HepG2 (cell line): ENCODE data around the gene VSX1. TPM values are rescaled to one million over a fixed set of nuclear protein-coding genes. Genes with fewer than 3 reads are reported as not detected.
A peak's percentile ranks its signal among the peaks of the same experiment; 100 is the strongest.

Experiments used
- ARID3A ChIP-seq: IDR thresholded peaks from 2 replicates; pipeline ENCODE4 v1.6.1; 2012; ENCODE audit warnings: low read depth, low read length, improper control_type of control experiment
- ELF1 ChIP-seq: sonication (generic); formaldehyde crosslinking; IDR thresholded peaks from 2 replicates; pipeline ENCODE4 v1.4.0; 2020; ENCODE audit warnings: missing genetic modification reagents
- HMG20A ChIP-seq: IDR thresholded peaks from 2 replicates; pipeline ENCODE4 v1.6.1; 2016; ENCODE audit warnings: borderline replicate concordance
- KDM6A ChIP-seq: IDR thresholded peaks from 2 replicates; pipeline ENCODE4 v1.6.1; 2016; ENCODE audit warnings: low read depth
- MAFK ChIP-seq, 2 experiments: IDR thresholded peaks in 1 of 2; conservative IDR thresholded peaks in 1 of 2; 2 replicates each; pipeline ENCODE4 v1.6.1; 2011; ENCODE audit warnings: improper control_type of control experiment in 2 of 2, low read length in 2 of 2
- PATZ1 ChIP-seq: sonication (generic); formaldehyde crosslinking; IDR thresholded peaks from 2 replicates; pipeline ENCODE4 v1.4.0; 2020; ENCODE audit warnings: missing genetic modification reagents
- RFX1 ChIP-seq: fragments of 450-650 bp; IDR thresholded peaks from 2 replicates; pipeline ENCODE4 v1.6.1; 2017
- RXRB ChIP-seq: IDR thresholded peaks from 2 replicates; pipeline ENCODE4 v1.6.1; 2016; ENCODE audit warnings: borderline replicate concordance, missing genetic modification reagents, missing compliant biosample characterization
- TBX3 ChIP-seq: fragments of 450-650 bp; IDR thresholded peaks from 2 replicates; pipeline ENCODE4 v1.6.1; 2017; ENCODE audit warnings: antibody characterized with exemption, mild to moderate bottlenecking, inconsistent platforms, borderline replicate concordance
- TGIF2 ChIP-seq: IDR thresholded peaks from 2 replicates; pipeline ENCODE4 v1.6.1; 2016; ENCODE audit warnings: control low read depth, missing compliant biosample characterization
- U2AF1 ChIP-seq: fragments of 200-400 bp; formaldehyde crosslinking; optimal IDR thresholded peaks from 2 replicates; pipeline ENCODE3; 2017; ENCODE audit warnings: mild to moderate bottlenecking, low read depth, low read length
- YEATS2 ChIP-seq: sonication (generic); formaldehyde crosslinking; IDR thresholded peaks from 2 replicates; pipeline ENCODE4 v1.4.0; 2020; ENCODE audit warnings: missing genetic modification reagents, borderline replicate concordance
- ZFP62 ChIP-seq: sonication (generic); formaldehyde crosslinking; IDR thresholded peaks from 2 replicates; pipeline ENCODE4 v1.4.0; 2020; ENCODE audit warnings: missing genetic modification reagents
- ZNF232 ChIP-seq: sonication (generic); formaldehyde crosslinking; IDR thresholded peaks from 2 replicates; pipeline ENCODE4 v1.4.0; 2020; ENCODE audit warnings: missing genetic modification reagents, borderline replicate concordance
- ZNF513 ChIP-seq: sonication (generic); formaldehyde crosslinking; conservative IDR thresholded peaks from 2 replicates; pipeline ENCODE4 v1.5.0; 2020; ENCODE audit warnings: missing genetic modification reagents
- ZNF580 ChIP-seq: IDR thresholded peaks from 2 replicates; pipeline ENCODE4 v1.6.1; 2016; ENCODE audit warnings: low read depth, borderline replicate concordance
- ZNF740 ChIP-seq: sonication (generic); formaldehyde crosslinking; IDR thresholded peaks from 2 replicates; pipeline ENCODE4 v1.4.0; 2020; ENCODE audit warnings: missing genetic modification reagents
- ZNF773 ChIP-seq: sonication (generic); formaldehyde crosslinking; IDR thresholded peaks from 2 replicates; pipeline ENCODE4 v1.4.0; 2020; ENCODE audit warnings: missing genetic modification reagents, borderline replicate concordance
- ZNF776 ChIP-seq: sonication (generic); formaldehyde crosslinking; IDR thresholded peaks from 2 replicates; pipeline ENCODE4 v1.4.0; 2020; ENCODE audit warnings: mild to moderate bottlenecking, missing genetic modification reagents
- ZUFSP ChIP-seq: sonication (generic); formaldehyde crosslinking; IDR thresholded peaks from 2 replicates; pipeline ENCODE4 v1.9.0; 2021; ENCODE audit warnings: missing genetic modification reagents, mild to moderate bottlenecking, borderline replicate concordance
- polyA plus RNA-seq, 8 experiments: library from polyadenylated mRNA; depleted of rRNA in 3 of 8; stranded (reverse) in 7 of 8; unstranded in 1 of 8; fragments of >200 nt; fragmentation: Illumina TruSeq in 4 of 8; extraction: Trizol in 4 of 8; gene quantifications; 2 replicates each; pipeline versions ENCODE4 v1.2.1 to v1.2.3, GENCODE V29; 2011 to 2016; ENCODE audit warnings: low read depth in 4 of 8, missing spikeins in 1 of 8, mixed read lengths in 1 of 8; ENCODE audit not compliant: insufficient read depth in 1 of 8
- total RNA-seq, 5 experiments: library from RNA; depleted of rRNA; stranded (reverse); fragments of >200 nt; fragmentation: Illumina TruSeq; extraction: Trizol; gene quantifications; 2 replicates each; pipeline ENCODE4 v1.2.3, GENCODE V29; 2016; ENCODE audit warnings: low read depth in 1 of 5

VSX1 gene
- total and polyA plus RNA-seq, 2 of the 13 experiments (the other 11 are each of a cell fraction or from before 2014, with no cell fraction given), result 0.04 TPM; not detected in 1

GRCh38 chr20:25065625-25066338 is 16.2 kb downstream of the VSX1 start (continued):
- TF ChIP-seq MAFK (conservative IDR thresholded peaks at IDR 0.05 in 1 of 2, IDR thresholded peaks at IDR 0.05 in 1 of 2; ENCODE audit: low read length in 2 of 2), result peak in 1 of 2 experiments; percentile 15; a peak in 1 of 4 replicates
- TF ChIP-seq TGIF2, result peak; percentile 63; the same call in 1 of the 2 replicates
- TF ChIP-seq ZNF232 (CRISPR knock-in tag), result no peak
- no peak for TF ChIP-seq ZFP62
- TF ChIP-seq PATZ1, result peak; percentile 38; the same call in 1 of the 2 replicates
- TF ChIP-seq ZNF740 (CRISPR knock-in tag), result no peak
- peak; percentile 27 for TF ChIP-seq U2AF1
- TF ChIP-seq ZUFSP (CRISPR knock-in tag), result no peak
- peak; percentile 26; the same call in 1 of the 2 replicates for TF ChIP-seq ZNF580 (CRISPR knock-in tag)
- no peak for TF ChIP-seq ZNF513 (CRISPR knock-in tag)
- TF ChIP-seq YEATS2 (CRISPR knock-in tag), result peak; percentile 34; the same call in 1 of the 2 replicates
- no peak for TF ChIP-seq HMG20A
- no peak for TF ChIP-seq TBX3
- TF ChIP-seq KDM6A (CRISPR knock-in tag), result no peak
- no peak for TF ChIP-seq ZNF776 (CRISPR knock-in tag)
- no peak for TF ChIP-seq RFX1
- TF ChIP-seq ARID3A, result peak; percentile 29; the same call in 1 of the 2 replicates
- TF ChIP-seq ZNF773 (CRISPR knock-in tag), result no peak
- TF ChIP-seq ELF1, result peak; percentile 42
- TF ChIP-seq RXRB (CRISPR knock-in tag), result peak; percentile 35; the same call in 1 of the 2 replicates
